LHCN-M2 (cell line): ENCODE data around the gene SEC61B. TPM values are rescaled to one million over a fixed set of nuclear protein-coding genes. Genes with fewer than 3 reads are reported as not detected.
"Not testable (repeated sequence)": the region's sequence is repeated elsewhere in the genome, so short reads cannot be mapped to it uniquely, and the experiment has no call there.

ENCODE experiments used
- DNase-seq: peaks from one replicate; pipeline ENCODE4 v3.0.0-alpha.2; 2012; ENCODE audit warnings: low read depth
- total RNA-seq: library from RNA; depleted of rRNA; stranded (reverse); fragments of >200 nt; gene quantifications from 2 replicates; pipeline ENCODE4 v1.2.3, GENCODE V29; 2014

The SEC61B gene
- total RNA-seq, 1 experiment from 2014 or later, result 98.8 TPM

DNA sequence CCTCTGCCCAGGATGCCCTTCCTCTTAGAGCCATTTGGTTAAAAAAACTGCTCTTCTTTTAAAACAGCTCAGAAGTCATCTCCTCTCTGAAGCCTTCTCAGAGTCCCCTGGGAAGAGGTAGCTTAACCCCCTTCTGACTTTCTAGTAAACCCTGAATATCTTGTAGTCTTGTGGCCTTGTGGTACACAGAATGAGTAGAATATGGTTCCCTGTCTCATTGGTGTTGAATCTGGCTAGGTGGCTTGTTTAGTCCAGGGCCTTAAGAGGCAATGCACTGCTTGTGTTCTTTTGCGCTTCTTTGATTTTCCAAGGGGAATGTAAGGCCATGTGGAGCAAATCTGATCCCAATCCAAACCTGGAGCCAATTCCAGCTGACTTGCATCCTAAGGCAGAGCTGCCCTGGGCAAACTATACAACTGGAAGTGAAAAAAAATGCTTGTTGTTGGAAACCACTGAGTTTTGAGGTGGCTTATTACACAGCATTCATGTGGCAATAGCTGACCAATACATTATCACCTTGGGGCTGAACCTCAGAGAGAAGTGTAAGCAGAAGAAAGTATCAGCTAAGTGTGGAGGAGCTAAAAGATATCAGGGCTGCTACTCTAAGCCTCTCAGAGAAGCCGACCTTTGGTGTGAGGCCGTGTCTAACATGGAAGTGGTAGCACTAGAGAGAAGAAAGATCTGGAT is 31.3 kb upstream of the SEC61B start:
- DNase-seq, result no peak

DNA sequence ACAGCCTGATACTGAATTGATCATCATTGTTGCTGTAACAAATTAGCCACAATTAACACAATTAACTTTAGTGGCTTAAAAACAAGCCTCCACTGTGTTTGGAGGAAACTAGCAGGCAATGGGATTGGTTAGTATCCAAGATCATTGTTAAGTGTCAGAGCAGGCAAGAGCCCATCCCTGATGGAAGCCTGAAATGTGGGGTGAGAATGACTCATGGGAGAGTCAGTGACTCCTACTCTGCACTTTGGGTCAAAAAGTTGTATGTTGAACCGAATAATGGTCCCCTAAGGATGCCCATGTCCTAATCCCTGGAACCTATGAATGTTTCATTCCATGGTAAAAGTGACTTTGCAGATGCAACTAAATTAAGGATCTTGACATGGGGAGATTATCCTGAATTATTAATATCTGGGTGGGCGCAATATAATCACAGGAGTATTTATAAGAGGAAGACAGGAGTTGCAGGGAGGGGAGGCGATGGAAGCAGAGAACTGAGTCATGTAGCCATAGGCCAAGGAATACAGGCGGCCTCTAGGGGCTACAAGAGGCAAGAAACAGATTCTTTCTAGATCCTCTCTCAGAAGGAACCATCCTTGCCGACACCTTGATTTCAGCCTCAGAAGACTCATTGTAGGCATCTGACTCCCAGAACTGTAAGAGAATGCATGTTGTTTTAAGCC is 29.2 kb upstream of the SEC61B start:
- peak; percentile 71 for DNase-seq

DNA sequence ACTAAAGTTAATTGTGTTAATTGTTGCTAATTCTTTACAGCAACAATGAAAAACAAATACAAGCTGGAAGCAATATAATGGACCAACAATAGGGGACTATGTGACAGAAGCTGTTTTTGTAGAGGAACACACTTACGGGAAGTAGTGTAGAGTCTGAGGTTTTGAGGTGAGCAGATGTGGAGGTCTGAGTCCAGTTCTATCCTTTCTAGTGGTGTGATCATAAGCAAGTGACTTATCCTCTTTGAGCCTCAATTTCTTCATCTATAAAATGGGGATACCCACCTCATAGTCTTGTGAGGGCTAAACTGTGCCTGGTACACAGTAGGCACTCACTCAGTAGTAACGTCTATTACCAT is 28.6 kb upstream of the SEC61B start:
- no peak for DNase-seq

DNA sequence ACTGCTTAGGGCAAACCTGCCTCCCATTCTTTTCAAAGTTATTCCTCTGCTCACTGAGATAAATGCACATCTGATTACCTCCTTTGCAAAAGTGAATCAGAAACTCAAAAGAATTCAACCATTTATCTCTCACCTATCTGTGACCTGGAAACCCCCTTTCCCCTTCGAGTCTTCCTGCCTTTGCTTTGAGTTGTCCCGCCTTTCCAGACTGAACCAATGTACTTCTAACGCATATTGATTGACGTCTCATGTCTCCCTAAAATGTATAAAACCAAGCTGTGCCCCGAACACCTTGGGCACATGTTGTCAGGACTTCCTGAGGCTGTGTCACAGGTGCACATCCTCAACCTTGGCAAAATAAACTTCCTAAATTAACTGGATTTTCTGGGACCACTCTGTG is 25.6 kb upstream of the SEC61B start:
- not testable (repeated sequence) for DNase-seq

DNA sequence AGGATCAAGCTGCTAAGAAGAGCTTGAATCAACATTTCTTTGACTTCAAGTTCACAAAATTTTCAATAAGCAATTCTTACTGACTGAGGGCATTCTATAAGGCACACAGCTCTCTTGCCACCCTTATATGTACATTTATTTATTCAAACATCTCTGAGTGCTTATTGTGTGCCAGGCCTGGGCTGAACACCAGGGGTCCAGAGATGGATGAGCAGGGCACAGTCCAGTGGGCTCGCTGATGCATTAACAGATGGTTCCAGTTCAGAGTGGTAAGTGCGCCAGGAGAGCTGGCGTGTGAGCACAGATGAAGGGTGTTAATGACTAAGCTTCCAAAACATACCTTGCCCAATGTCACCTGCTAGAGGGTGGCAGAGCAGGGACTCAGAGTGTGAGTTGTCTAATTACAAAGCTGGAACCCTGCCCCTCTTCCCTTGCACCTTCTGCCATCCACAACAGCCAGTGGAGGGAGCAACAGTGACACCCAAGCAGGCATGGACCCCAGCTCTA is 24.9 kb upstream of the SEC61B start:
- DNase-seq, result no peak

DNA sequence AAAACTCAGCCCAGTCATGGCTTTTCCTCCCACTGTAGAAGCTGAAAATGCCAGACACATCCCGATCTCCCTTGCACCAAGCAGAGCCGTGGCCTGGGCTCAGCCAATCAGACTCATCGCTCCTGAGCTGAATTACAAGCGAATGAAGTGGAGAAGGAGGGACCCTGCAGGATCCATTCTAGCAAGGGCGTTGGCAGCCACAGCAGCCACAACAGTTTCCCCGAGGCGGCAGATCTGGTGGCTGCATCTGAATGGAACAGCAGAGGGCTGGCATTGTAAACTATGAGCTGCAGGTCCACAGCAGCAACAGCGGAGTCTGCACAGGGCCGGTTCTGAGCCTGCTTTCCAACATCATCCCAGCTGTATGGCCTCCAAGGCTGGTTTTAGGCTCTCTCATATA is 24.1 kb upstream of the SEC61B start:
- no peak for DNase-seq

DNA sequence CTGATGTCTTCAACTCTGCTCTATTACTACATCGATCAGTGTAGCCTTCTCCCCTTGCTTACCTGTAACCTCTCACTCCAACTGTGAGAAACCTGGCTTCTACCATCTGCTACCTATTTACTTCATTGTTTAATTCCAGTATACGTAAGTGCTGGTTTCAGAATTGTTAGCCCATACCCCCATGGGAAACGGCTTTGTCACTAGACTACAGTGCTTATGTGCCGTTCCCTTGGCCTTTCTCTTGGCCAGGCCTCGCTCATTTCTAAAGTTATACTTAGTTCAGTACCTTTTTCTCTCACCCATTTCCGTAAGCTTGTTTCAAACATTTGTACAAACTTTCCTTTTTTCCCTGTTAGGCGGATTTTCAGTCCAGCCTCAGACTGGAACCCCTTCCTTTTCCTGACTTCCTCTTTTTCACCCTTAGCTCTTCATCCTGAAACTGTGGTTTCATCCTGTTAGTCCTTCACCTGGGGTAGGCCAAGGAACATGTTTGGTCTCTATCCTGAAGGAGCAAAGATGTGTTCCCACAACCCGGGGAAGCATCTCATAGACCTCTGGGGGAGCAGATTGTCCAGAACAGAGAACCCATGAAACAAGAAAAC is 22.0 kb upstream of the SEC61B start:
- DNase-seq, result no peak

DNA sequence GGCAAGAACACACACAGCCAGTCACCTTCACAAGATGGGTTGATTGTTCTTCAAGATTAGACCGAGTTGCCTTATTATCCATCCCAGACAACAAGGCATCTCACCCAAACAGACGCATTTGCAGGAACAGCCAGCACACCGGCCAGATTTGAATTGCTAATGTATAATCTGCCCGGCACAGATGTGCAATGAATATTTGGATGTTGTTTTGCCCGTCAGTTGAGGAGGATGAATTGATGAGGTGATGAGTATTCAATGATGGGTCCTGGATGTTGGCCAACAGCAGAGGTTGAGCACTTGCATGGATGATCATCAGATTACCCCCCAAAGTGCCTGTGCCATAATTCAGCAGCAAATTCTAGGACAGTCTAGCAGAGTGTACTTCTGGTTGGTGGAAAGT is 20.5 kb upstream of the SEC61B start:
- DNase-seq, result no peak

DNA sequence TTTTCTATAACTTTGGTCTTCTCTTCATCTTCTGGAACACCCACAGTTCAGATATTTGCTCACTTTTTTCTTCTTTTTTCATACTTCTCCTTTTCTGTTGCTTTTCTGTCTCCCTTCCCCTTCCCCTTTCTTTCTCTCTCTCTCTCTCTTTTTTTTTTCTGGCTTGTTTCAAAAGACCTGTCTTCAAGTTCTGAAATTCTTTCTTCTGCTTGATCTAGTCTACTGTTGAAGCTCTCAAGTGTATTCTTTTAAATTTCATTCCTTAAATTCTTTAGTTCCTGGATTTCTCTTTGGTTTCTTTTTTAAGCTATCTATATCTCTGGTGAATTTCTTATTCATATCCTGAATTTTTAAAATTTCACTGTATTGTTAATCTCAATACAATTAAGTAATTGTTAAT is 11.5 kb upstream of the SEC61B start:
- DNase-seq, result no peak

DNA sequence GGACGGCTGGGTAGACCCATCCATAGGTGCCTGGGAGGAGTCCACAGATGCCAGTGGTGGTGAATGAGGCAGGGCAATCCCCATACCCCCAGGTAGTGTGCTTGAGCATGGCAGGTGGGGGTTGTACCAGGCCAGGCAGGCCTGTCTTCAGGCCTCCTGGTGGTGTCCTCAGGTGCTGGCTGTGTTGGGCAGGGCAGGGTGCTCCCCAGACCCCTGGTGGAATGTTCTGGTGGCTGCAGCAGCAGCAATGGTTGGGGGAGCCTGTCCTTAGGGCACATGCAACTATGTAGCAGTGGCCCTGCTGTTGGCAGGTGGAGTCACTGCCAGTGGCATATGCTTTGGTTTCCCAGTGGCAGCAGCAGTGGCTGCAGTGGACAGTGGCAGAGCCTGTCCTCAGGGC is 10.3 kb upstream of the SEC61B start:
- no peak for DNase-seq

DNA sequence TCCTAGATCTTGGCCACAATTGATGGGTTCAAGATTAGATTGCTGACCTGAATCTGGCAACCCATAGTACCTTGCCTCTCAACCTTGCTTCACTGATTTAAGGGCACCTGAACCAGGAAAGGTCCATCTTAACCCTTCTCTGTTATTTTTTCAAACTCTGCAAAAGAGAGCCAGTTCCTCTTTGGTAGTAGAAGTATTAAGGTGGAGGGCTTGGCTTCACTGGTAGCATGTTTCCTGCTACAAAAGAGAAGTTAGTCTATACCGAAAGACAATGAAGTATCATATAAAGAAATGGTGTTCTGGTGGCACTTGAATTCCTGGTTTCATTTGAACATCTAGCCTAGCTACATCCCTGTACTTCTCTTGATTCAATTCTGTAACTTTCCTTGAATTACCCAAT is 8.9 kb upstream of the SEC61B start:
- DNase-seq, result no peak

DNA sequence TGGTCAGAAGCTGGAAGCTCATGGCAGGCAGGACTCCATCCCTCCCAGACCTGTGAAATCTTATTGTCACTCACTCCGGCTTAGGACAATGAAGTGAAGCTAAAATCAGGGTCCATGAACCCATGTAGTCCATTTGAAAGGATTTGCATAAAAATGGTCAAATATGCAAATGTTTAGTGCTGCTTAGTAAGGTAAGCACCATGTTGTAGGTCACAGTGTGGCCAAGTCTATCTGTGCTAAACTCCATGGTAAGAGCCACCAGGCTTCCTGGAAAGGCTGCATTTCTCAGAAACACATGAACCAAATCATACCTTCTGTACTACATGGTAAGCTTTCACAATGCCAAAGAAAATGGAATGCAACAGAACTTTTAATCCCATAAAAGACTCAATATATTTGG is 6.0 kb upstream of the SEC61B start:
- no peak for DNase-seq

DNA sequence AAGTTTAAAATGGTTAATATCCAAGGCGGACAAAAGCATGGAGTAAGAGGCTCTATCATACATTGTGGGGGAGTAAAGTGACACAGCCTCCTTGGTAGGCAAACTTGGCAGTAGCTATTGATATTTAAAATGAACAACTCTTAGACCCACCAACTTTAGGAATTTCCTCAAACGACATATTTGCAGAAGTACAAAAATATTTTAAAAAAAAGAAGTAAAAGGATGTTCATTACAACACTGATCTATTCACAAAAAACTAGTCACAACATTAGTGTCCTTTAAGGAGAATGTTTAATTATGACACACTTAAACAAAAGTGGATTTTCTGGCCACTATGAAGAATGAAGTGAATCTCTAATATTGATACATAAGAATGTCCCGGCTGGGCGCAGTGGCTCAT is 2.1 kb upstream of the SEC61B start:
- DNase-seq, result no peak

DNA sequence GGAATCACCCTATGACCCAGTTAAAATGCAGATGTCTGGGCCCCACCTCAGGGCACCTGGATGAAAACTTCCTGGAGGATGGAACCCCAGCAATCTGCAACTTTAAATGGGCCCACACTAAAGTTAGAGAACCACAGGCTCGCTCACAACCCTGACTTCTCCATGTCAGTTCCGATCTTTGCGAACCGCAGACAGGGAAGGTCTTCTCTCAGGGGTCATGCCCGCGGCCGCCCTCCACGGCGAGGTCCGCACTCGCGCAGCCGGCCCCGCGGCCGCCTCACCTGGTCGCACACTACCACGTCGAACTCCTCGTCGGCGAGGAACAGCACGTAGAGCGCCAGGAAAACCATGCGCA is 839 bp upstream of the SEC61B start:
- no peak for DNase-seq

DNA sequence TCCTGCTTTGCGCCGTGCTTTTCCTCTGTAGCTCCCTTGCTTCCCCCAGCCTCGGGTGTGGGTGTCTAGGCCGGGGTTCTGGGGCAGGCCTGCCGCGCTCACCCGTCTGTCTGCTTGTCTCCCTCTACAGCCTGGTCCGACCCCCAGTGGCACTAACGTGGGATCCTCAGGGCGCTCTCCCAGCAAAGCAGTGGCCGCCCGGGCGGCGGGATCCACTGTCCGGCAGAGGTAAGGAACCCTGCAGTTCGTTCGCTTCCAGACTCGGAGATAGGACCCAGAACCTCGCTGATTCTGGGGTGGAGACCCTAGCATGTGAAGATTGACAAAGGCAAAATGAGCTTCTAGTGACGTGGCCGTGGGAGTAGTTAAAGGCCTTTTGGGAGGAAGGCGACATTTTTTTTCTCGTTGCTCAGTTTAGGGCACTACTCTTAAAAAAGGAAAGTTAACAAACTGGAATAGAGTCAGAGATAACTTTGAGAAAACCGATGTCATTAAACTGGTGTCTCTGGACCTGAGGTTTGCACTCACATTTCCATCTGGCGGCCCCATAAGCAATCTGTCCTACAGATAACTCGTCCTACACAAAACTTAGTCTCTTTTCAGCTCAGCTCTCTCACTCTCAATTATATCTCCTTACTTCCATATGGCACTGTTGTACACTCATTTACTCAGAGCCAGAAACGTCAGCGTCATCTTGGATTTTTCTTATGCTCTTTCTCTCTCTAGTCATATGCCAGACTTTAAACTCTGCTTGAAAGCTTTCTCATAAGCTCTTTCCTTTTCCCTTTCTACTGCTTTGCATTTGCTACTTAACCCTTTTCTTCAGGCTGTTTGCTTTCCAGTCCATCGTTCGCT is 561 bp downstream of the SEC61B start:
- peak; percentile 2 for DNase-seq

DNA sequence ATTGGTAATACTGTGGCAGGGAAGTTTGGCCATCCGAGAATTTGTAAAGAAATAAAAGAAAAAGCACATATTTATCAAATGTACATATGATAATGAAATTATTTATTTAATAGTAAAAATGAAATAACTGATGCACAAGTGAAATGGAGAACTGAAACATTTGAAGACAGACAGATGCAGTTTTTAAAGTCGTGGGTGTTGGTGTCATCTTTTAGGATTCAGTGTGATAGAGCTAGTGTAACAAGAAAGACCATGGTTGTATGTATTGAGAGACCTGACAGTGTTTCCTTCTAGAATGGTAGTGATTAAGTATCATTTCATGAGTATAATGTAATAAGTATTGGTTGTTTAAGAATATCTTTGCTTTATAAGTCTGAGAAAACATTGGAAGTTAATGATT is 2.4 kb downstream of the SEC61B start:
- no peak for DNase-seq

DNA sequence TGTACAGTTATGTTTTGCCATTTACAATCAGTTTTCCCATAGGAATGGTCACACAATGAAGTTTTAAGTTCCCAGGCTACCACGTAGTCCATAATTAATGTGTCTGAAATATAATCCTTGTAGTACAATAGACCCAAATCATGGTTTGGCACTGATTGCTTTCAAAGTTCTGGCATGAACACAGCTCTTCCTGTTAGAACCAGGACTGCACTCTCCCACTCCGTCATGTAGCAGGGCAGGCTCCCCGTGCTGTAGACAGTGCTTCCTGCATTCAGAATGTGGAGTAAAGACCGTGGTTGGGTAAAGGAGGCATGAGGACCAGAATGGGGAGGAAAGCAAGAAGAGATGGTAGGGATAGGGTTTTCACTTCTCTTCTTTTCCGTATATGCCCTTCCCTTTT is 4.0 kb downstream of the SEC61B start:
- no peak for DNase-seq

DNA sequence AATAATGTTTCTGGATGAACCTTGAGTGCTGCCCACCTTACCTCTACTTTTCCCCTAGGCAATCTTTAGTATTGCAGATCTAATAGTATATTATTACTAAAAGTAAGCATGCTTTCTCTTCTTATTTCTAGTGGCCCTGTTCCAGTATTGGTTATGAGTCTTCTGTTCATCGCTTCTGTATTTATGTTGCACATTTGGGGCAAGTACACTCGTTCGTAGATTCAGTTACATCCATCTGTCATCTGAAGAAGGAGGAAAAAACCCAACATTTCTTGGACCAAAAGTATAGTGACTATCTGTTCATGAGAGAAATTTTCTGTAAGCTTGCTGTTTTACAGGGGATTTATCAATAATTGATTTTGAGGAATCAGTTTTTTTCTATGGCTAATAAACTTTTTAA is 8.1 kb downstream of the SEC61B start:
- no peak for DNase-seq

DNA sequence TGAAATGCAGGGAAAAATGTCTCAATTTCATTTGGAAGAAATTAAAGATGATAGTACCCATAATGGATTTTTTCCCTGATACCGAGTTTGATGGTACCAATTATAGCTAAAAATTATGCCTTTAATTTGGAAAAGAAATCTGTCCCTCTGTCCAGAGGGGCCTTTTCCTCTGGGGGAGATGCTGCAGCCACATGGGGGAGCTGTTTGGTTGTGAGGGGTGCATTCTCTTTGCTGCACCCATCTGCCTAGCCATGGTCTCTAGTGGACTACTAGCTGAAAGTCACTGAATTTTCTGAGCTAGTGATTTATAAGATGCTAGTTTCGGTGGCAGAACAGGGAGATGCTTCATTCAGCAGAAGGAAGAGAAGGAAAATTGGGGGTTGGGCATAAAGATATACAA is 9.6 kb downstream of the SEC61B start:
- DNase-seq, result peak; percentile 19

DNA sequence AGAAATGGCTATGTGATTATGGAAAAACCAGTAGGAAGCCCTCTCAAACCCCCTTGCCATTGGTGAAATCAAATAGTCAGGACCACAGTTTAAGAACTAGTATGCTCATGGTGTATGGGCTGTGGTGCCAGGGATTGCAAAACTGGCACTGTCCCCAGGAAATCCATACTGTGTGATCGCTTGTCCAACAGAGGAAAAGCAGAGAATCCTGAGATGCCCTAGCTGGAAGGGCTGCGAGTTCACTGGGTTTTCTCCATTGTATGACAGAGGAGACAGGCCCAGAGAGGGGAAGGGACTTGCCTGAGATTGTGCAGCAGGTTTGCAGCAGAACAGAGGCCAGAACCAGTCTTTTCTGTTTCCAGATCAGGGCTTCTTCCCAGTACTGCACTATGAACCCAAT is 12.5 kb downstream of the SEC61B start:
- no peak for DNase-seq

DNA sequence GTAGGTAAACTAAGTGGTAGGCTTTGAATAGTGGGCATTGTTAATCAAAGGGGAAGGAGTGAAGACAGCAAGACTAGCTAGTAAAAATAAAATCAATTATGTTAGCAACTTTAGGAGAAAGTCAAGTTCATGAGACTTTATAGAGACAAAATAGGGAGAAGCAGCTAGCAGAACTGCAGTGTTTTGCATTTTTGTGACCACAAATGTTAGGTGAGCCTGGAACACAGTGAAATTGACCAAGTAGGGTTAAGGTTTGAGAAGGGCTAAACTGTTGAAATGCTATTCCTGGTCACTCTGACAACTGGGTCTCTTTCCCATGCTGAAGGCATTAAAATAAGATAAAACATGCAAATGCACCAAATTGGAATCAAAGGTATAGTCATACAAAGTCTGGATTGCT is 13.0 kb downstream of the SEC61B start:
- no peak for DNase-seq

DNA sequence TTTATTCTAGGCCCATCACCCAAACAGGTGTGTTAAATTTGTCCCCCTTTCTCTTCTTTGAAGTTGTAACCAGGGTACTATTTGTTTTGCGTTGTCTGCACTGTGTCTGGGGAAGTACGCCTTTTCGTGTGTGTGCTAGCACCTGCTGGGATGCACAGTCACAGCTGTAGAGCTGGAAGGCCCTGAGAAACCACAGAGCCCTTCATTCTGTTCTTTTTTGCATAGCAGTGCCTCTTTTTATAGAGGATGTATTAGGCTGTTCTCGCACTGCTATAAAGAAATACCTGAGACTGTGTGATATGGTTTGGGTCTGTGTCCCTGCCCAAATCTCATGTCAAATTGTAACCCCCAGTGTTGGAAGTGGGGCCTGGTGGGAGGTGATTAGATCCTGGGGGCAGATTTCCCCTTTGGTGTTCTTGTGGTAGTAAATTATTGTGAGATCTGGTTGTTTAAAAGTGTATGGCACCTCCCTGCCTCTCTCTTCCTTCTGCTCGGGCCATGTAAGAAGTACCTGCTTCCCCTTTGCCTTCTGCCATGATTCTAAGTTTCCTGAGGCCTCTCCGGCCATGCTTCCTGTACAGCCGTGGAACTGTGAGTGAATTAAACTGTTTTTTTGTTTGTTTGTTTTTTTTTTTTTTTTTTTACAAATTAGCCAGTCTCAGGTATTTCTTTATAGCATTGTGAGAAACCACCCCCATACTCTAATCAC is 14.0 kb downstream of the SEC61B start:
- DNase-seq, result no peak
